H1 (cell line): ENCODE results near the gene ZFP36L1.

Source experiments
- CHD1 ChIP-seq: IDR thresholded peaks from 2 replicates; pipeline ENCODE4 v1.6.1; 2012; ENCODE audit warnings: low read depth, low read length, improper control_type of control experiment
- CTCF ChIP-seq, 3 experiments: IDR thresholded peaks; 1 replicate in 2 of 3; 2 replicates in 1 of 3; pipeline versions ENCODE4 v1.5.1 to v1.6.1; 2011; ENCODE audit warnings: low read length in 3 of 3, mild to moderate bottlenecking in 3 of 3, inconsistent platforms in 2 of 3, low read depth in 1 of 3, moderate library complexity in 1 of 3; ENCODE audit not compliant: insufficient read depth in 1 of 3; ENCODE audit errors: control extremely low read depth in 1 of 3
- EGR1 ChIP-seq: IDR thresholded peaks from 2 replicates; pipeline ENCODE4 v1.6.1; 2011; ENCODE audit warnings: low read depth, low read length, borderline replicate concordance
- EP300 ChIP-seq, 2 experiments: IDR thresholded peaks; 1 replicate in 1 of 2; 2 replicates in 1 of 2; pipeline ENCODE4 v1.6.1; 2011 to 2012; ENCODE audit warnings: low read depth in 2 of 2, low read length in 2 of 2, mild to moderate bottlenecking in 2 of 2, borderline replicate concordance in 1 of 2, inconsistent platforms in 1 of 2, moderate library complexity in 1 of 2
- EZH2 ChIP-seq: fragments of 200-600 bp; sonication (generic); IDR thresholded peaks from 2 replicates; pipeline ENCODE4 v1.7.1; 2012; ENCODE audit warnings: low read depth, mild to moderate bottlenecking, moderate library complexity, low read length, inconsistent platforms; ENCODE audit not compliant: severe bottlenecking
- GABPA ChIP-seq: IDR thresholded peaks from 2 replicates; pipeline ENCODE4 v1.6.1; 2011; ENCODE audit warnings: mild to moderate bottlenecking, low read length, moderate library complexity, borderline replicate concordance; ENCODE audit not compliant: insufficient read depth
- JUN ChIP-seq: IDR thresholded peaks from 2 replicates; pipeline ENCODE4 v1.6.1; 2011; ENCODE audit warnings: low read depth, mild to moderate bottlenecking, improper control_type of control experiment, low read length
- JUND ChIP-seq: IDR thresholded peaks from 2 replicates; pipeline ENCODE4 v1.6.1; 2011; ENCODE audit warnings: mild to moderate bottlenecking, improper control_type of control experiment, low read length
- MAX ChIP-seq: IDR thresholded peaks from 2 replicates; pipeline ENCODE4 v1.6.1; 2012; ENCODE audit warnings: inconsistent platforms
- POLR2A ChIP-seq, 2 experiments: IDR thresholded peaks; 1 replicate in 1 of 2; 2 replicates in 1 of 2; pipeline ENCODE4 v1.6.1; 2011; ENCODE audit warnings: low read depth in 2 of 2, low read length in 2 of 2, mild to moderate bottlenecking in 2 of 2; ENCODE audit errors: control extremely low read depth in 1 of 2
- POLR2AphosphoS5 ChIP-seq: IDR thresholded peaks from 2 replicates; pipeline ENCODE4 v1.6.1; 2011; ENCODE audit warnings: low read depth, low read length
- RAD21 ChIP-seq, 2 experiments: IDR thresholded peaks in 1 of 2; conservative IDR thresholded peaks in 1 of 2; 2 replicates each; pipeline ENCODE4 v1.6.1; 2011; ENCODE audit warnings: low read depth in 2 of 2, low read length in 2 of 2, improper control_type of control experiment in 1 of 2, inconsistent platforms in 1 of 2, mild to moderate bottlenecking in 1 of 2, moderate library complexity in 1 of 2
- SP4 ChIP-seq: IDR thresholded peaks from 2 replicates; pipeline ENCODE4 v1.6.1; 2012; ENCODE audit warnings: low read length, inconsistent platforms

- TF ChIP-seq POLR2AphosphoS5 (no peak), EP300 (IDR thresholded peaks at IDR 0.05; ENCODE audit: borderline replicate concordance in 1 of 2, low read depth in 2 of 2, low read length in 2 of 2) (no peak), MAX (no peak), GABPA (no peak), JUN (no peak), RAD21 (IDR thresholded peaks at IDR 0.05 in 1 of 2, conservative IDR thresholded peaks at IDR 0.05 in 1 of 2; ENCODE audit: low read depth in 2 of 2, low read length in 2 of 2) (no peak), CTCF (IDR thresholded peaks at IDR 0.05; ENCODE audit: control extremely low read depth in 1 of 3, insufficient read depth in 1 of 3, low read depth in 1 of 3, low read length in 3 of 3) (no peak), EZH2 (no peak), POLR2A (IDR thresholded peaks at IDR 0.05; ENCODE audit: control extremely low read depth in 1 of 2, low read depth in 2 of 2, low read length in 2 of 2) (no peak), JUND (no peak), CHD1 (no peak), SP4 (no peak), EGR1 (no peak)
Observed at GRCh38 chr14:68841016-68841809, 48.3 kb upstream of the ZFP36L1 start.
